Choroid plexus epithelial cell (primary cell): ENCODE results near the gene NKD1.

ENCODE experiments used
- DNase-seq: peaks from one replicate; pipeline ENCODE4 v3.0.0-alpha.2; 2010; ENCODE audit warnings: low read depth
- H3K4me3 ChIP-seq: 2 replicates; pipeline ENCODE4 v1.5.1; 2011; ENCODE audit warnings: low read depth, mild to moderate bottlenecking, control low read depth, low read length, moderate library complexity
- CTCF ChIP-seq: conservative IDR thresholded peaks from 2 replicates; pipeline ENCODE4 v1.5.1; 2011; ENCODE audit warnings: low read depth, mild to moderate bottlenecking, control low read depth, inconsistent platforms, low read length, moderate library complexity

NKD1 gene

GRCh38 chr16:50610331-50611262 lies 62.4 kb downstream of the NKD1 start:
- DNase-seq: no peak
- H3K4me3 ChIP-seq: no peak overlapping the region
- peak; percentile 2 for TF ChIP-seq CTCF

GRCh38 chr16:50611332-50611934 lies 63.2 kb downstream of the NKD1 start:
- peak; percentile 27 for DNase-seq
- no peak overlapping the region for H3K4me3 ChIP-seq
- TF ChIP-seq CTCF: peak; percentile 22

- no peak for TF ChIP-seq CTCF
- DNase-seq: no peak
Observed at GRCh38 chr16:50611995-50612848, 64.0 kb downstream of the NKD1 start.

GRCh38 chr16:50612849-50613198 lies 64.6 kb downstream of the NKD1 start:
- no peak for DNase-seq
- no peak overlapping the region for H3K4me3 ChIP-seq
- TF ChIP-seq CTCF: no peak

More at GRCh38 chr16:50611995-50612848, 64.0 kb downstream of the NKD1 start:
- no peak overlapping the region for H3K4me3 ChIP-seq

- no peak for TF ChIP-seq CTCF
- peak; percentile 20 for DNase-seq
- H3K4me3 ChIP-seq: no peak overlapping the region
Observed at GRCh38 chr16:50613281-50613963, 65.2 kb downstream of the NKD1 start.

- H3K4me3 ChIP-seq: no peak overlapping the region
- DNase-seq: no peak
- no peak for TF ChIP-seq CTCF
Observed at GRCh38 chr16:50613964-50614474, 65.8 kb downstream of the NKD1 start.
